NOMO-1 treated with DMSO at 0.1 percent for 48 hours (cell line): Measurements from ENCODE around the gene SLC12A8.

Experiments
- DNase-seq: peaks from one replicate; lab custom pipeline; 2025; ENCODE audit not compliant: unreplicated experiment; lab: John Stamatoyannopoulos, UW

SLC12A8 gene

GRCh38 chr3:125117631-125118191 is 94.8 kb downstream of the SLC12A8 start:
- no peak for DNase-seq

DNA sequence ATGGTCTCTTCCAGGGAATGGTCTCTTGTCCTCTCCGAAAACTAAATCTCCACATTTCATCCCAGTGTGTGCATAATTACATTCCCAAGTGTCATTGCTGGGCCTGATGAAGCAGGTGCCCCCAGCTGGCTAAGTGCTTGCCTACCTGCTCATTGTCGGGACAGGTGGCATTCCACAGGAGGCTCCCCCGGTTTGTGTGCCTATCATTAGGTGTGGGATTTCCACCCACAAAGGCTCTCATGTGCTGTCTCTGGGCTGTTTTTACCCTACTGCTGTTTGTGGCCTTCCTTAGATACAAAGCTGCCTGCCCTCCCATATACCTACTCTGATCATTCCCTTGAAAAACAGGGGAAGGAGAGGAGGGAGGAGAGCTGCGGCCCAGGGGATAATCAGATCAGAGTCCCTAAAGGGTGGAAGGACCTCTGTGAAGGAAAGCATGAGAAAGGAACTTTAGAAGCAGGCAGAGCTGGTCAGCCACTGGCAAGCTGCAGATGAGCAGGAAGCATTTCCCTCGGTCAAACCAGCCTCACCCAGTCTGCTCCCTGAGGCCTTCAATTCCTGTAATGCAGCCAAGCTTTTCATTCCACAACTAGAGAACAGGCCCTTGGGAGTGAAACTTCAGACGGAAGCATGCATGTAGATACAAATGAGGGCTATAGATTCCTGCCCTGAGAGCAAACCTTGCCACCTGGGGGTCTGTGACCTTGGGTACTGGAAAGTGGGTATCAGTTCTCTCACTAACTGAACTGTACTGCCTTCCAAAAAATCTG is 96.1 kb downstream of the SLC12A8 start:
- DNase-seq: no peak

DNA sequence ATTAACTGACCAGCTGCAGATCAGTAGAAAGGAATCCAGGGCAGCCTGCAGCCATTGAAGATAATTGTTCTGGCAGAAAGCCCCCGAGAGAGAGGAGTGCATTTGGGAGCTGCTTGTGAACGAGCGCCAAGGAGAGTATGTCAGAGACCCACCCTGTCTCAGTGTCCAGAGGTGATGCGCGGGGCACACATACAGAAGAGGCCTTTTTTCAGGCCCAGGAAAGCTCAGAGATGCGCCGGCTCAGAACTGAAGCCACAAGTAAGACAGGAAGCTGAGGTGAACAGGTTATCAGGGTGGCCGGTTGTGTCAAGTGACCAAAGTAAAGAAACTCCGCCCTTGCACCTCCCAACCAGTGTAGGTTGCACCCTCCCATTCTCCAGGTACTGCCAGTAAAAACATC is 96.9 kb downstream of the SLC12A8 start:
- DNase-seq: no peak

- DNase-seq: no peak
Observed at GRCh38 chr3:125112981-125113380, 99.6 kb downstream of the SLC12A8 start.

DNA sequence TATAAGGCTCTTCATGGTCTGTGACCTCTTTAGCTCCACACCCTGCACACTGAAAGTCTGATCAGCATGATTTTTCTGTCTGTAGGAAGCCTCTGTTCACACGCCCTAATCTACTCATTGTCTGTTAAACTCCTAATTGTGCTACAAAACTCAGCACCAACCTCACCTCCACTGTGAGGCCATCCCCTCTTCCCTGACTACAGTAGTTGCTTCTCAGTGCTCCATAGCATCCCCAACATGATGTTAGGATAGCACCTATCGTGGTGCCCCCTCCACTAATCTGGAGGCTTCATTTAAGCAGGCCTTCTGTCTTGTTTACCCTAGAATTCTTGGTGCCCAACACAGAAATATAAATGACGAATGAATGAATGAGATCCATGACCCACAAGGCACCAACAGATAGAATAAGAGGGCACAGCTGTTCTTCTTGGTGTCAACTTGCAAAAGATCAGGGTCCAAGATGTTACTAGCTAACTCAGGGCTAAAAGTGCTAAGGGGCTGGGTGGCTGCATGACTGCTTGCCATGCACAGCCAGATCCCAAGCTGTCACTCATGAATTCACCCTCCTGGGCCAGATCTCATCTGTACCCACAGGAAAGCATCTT is 101.6 kb downstream of the SLC12A8 start:
- no peak for DNase-seq

DNA sequence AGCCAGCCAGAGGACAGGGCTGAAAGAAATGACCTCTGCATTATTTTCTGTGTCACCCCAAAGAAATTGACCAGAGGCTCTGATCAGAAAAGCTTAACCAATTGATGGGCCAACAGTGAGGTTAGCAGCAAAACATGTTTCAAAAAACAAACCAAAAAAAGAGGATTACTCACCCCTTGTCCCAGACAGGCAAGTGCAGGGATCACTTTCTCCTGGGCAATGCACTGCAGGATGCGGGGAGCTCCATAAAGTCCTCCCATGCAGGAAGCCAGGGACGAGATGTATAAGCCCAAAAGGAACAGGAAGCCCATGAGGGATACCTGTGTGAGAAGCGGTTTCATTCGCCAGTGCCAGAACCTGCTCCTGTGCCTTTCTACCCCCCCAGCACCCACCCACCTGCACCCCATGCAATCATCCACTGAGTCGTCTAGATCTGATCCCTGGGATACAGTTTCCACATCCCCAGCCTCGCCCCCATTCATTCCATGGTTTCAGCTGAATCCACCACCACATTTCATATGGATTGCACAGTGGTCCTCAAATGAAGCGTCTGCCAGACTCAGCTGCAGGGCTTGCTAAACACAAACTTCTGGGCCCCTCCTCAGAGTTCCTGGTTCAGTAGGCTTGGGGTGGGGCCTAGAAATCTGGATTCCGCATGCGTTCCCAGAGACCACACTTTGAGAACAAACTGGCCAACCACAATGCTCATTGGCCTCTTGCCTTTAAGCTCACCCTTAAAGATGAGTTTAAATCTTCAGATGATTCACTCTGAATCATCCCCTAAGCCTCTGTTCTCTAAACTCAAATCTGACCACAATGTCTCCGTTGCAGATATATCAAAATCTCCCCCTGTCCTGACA is 102.3 kb downstream of the SLC12A8 start:
- peak; percentile 96 for DNase-seq

- DNase-seq: no peak
Observed at GRCh38 chr3:125109536-125109925, 103.0 kb downstream of the SLC12A8 start.

DNA sequence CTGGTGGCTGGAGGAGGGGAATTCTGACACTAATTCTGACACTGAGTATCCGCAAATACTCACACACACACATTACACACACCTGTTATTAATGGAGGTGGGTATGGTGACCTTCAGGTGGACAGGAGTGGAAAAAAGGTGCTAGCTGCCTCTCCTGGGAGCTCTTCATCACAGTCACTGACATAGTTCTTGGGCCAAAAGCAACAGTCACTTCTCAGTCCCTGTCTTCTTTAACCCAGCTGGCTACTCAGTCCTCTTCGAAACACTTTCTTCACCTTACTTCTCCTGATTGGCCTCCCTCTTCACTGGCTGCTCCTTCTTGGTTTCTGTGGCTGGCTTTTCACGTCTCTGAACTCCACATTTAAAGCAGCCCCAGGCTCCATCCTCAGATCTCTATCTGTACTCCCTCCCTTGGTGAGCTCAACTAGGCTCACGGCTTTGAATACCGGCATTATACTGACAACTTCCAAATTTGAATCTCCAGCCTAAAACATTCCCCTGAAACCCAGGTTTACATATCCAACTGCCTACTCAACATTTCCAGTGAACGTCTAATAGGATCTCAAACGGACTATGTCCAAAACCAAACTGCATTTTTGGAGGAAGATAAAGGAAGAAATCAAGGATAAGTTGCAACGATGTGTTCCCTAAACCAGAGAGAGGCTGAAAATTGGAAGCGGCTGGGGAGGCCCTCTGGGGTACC is 103.6 kb downstream of the SLC12A8 start:
- no peak for DNase-seq

DNA sequence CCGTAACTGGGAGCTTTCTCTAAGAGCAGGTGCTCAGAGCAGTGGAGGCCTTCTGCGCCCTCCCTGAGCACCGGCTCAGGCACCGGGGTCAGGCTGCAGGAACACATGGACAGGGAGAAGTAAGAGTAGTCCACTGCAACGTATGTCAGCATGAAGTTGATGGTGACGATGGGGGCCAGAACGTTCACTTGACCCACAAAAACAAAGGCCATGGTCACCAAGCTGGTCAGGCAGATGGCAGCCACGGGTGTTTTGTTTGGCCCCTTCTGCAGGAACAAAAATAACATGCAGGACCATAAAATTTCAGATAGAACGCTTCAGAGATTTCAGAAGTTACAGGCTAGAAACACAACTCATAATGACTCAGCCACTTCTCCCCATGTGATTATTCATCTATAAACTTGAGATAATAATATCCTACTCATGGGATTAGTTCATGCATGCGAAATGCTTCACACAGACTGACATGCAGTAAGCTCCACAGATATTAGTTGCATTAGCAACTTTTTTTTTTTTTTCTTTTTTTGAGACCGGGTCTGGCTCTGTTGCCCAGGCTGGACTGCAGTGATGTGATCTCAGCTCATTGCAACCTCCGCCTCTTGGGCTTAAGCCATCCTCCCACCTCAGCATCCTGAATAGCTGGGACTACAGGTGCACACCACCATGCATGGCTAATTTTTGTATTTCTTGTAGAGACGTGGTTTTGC is 104.5 kb downstream of the SLC12A8 start:
- no peak for DNase-seq

DNA sequence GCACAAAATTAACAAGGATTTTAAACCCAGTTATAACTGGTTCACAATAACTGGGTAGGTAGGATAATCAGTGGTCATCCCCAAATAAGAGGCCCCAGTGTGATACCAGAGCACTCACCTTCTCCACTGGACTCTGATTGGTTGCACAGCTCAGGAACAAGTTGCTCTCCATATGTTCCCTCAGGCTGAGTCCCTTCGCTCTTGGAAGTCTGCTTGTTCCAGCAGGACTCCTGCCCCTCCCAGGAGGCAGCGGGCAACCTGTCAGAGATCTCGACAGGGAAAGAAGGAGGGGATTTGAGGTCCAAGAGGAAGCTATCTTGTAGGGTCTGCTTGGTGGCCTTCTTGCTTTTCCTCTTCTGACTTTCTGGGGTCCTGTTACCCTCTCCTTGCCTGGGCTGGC is 105.2 kb downstream of the SLC12A8 start:
- no peak for DNase-seq

DNA sequence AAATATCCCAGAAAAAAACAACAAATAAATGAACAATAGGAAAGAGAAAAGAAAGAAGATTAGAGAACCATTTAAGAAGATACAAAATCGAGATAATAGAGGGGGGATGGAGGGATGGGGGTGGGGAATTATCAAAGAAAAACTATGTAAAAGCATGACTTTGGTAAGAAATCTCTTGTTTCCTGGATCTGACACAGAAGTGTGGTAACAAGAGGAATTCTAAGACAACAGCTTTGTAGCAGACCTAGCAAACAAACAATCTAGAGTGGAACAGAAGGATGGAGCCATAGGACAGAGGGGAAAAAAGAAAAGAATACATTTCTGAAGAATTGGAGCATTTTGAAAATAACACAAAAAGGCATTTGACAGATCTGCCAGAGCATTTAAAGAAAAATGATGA is 107.4 kb downstream of the SLC12A8 start:
- no peak for DNase-seq

GRCh38 chr3:125104639-125105038 is 107.9 kb downstream of the SLC12A8 start:
- no peak for DNase-seq

- no peak for DNase-seq
Observed at GRCh38 chr3:125103406-125103805, 109.1 kb downstream of the SLC12A8 start.

DNA sequence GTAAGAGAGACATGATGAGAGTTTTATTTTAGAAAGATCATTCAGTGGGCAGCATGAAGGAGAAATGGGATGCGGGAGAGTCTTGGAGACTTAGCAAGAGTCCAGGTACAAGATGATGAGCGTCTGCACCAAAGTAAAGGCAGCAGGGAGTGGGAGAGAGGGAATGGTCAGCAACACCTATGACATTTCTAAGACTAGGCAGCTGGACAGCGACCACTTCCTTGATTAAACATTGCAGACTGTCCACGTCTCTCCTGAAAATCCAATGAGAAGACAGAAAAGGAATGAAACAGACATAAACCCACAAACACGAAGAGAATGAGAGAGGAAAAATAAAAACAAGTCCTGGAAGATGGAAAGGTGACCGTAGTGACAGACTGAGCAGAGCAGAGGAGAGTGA is 110.1 kb downstream of the SLC12A8 start:
- no peak for DNase-seq

DNA sequence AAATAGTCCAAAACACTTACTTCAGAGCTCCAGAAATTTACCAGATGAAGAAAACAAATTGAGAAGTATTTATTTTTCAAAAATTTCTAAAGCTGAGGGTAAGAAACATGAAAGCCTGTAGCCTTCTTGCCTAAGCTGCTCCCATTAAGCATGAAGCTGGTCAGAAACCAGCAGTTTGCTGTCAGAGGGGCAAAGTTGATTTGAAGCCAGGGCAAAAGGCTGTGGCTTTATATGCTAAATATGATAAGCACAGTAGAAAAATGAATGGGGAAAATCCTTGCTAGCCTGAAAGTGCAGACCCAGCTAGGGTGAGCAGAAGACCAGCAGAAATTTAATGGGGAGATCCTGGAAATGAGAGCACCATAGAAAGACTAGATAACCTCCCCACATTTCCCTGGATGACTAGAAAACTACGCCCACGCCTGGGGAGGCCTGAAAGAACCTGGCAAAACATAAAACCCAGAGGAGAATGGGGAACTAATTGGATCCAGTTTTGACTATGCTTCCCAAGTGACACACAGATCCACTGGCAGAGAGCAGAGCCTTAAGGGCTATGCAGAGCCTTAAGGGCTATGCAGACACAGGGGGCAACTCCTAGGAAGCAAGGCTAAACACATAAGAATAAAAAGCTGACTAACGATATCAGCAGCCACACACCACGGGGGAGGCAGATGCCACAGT is 113.8 kb downstream of the SLC12A8 start:
- no peak for DNase-seq

DNA sequence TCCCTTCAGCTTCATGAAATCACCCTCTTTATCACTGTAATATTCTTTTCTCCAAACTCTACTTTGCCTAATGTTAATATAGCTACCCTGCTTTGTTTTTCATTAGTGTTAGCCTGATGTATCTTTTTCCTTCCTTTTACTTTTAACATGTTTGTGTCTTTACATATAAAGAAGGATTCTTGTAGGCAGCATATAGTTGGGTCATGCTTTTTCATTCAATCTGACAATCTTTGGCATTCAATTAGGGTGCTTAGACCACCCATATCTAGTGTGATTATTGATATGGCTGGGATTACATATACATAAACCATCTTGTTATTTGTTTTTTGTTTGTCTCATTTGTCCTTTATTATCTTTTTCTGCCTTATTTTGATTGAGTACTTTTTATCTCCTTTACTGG is 121.9 kb downstream of the SLC12A8 start:
- DNase-seq: no peak

DNA sequence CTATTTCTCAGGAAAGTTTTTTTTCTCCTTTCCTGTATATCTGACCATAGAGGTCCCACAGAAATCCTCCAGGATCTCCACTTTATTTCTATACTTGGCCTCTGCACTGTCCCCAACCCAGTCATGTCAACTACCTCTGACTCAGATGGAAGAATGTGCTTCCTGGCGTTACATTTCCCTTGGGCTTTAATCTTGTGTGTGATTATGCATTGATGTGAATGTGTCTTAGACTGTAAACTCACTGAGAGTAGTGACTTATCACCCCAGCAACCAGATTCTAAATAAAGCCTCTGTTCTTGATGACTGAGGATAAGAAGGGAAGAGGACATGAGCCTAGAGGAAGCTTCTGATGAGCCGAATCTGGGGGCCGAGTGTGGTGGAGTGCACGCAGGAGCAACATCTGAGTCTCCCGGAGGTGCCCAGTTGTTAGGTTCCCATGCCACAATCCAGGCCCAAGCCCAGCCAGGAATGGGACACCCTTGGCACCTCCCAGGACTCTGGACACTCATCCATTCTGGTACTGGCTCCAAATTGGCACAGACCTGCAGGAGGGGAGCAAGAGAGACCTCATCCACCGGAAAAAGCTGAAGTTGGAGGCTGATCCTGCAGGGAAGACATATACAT is 124.7 kb downstream of the SLC12A8 start:
- no peak for DNase-seq

- DNase-seq: no peak
Observed at GRCh38 chr3:125085166-125085565, 127.4 kb downstream of the SLC12A8 start.

- no peak for DNase-seq
Observed at GRCh38 chr3:125083776-125084175, 128.8 kb downstream of the SLC12A8 start.
